ENCODE results near the gene GLIS1. TPM values are rescaled to one million over a fixed set of nuclear protein-coding genes. Genes with fewer than 3 reads are reported as not detected.

Gene GLIS1
- total RNA-seq, 2 donors from 2014 or later = 2.6 TPM; not detected in 1

- Histone ChIP-seq H3K9me3 (no peaks in the 10 kb centered on the region), H3K27me3 (replicated peaks; ENCODE audit: insufficient read depth) (no peaks in the 10 kb centered on the region), H3K4me1 (ENCODE audit: control insufficient read depth in 1 of 2, low read depth in 2 of 2) (no peaks in the 10 kb centered on the region), H3K4me3 (no peak overlapping the region), H3K36me3 (no peaks in the 10 kb centered on the region), H3K27ac (no peak overlapping the region)
- TF ChIP-seq CTCF (IDR thresholded peaks at IDR 0.05) = no peak
- ATAC-seq (ENCODE audit: insufficient number of reproducible peaks, low FRiP score, low read depth) (no peak), DNase-seq (ENCODE audit: low spot score) (no peak)
Measured at GRCh38 chr1:53572065-53572814, 166.7 kb downstream of the GLIS1 start.

GRCh38 chr1:53568540-53568939 lies 170.4 kb downstream of the GLIS1 start:
- Histone ChIP-seq H3K4me1 (ENCODE audit: control insufficient read depth in 1 of 2, low read depth in 2 of 2) (no peaks in the 10 kb centered on the region), H3K4me3 (no peak overlapping the region), H3K27me3 (replicated peaks; ENCODE audit: insufficient read depth) (no peaks in the 10 kb centered on the region), H3K9me3 (no peaks in the 10 kb centered on the region), H3K27ac (no peak overlapping the region), H3K36me3 (no peaks in the 10 kb centered on the region)
- DNase-seq (ENCODE audit: low spot score) (no peak), ATAC-seq (ENCODE audit: insufficient number of reproducible peaks, low FRiP score, low read depth) (no peak)
- no peak for TF ChIP-seq CTCF (IDR thresholded peaks at IDR 0.05)

- Histone ChIP-seq H3K4me1 (ENCODE audit: control insufficient read depth in 1 of 2, low read depth in 2 of 2) (no peaks in the 10 kb centered on the region), H3K27ac (no peak overlapping the region), H3K36me3 (no peaks in the 10 kb centered on the region), H3K4me3 (no peak overlapping the region), H3K27me3 (replicated peaks; ENCODE audit: insufficient read depth) (no peaks in the 10 kb centered on the region), H3K9me3 (no peaks in the 10 kb centered on the region)
- no peak for ATAC-seq (ENCODE audit: insufficient number of reproducible peaks, low FRiP score, low read depth)
- no peak for TF ChIP-seq CTCF (IDR thresholded peaks at IDR 0.05)
- DNase-seq (ENCODE audit: low spot score) = no peak
Measured at GRCh38 chr1:53567851-53568250, 171.1 kb downstream of the GLIS1 start.

GRCh38 chr1:53567450-53567849 lies 171.5 kb downstream of the GLIS1 start:
- DNase-seq (ENCODE audit: low spot score) = no peak

GRCh38 chr1:53563611-53564010 lies 175.4 kb downstream of the GLIS1 start:
- ATAC-seq (ENCODE audit: insufficient number of reproducible peaks, low FRiP score, low read depth) = no peak
- H3K27me3 ChIP-seq (replicated peaks; ENCODE audit: insufficient read depth) = no peaks in the 10 kb centered on the region
- H3K36me3 ChIP-seq = no peaks in the 10 kb centered on the region
- no peak for DNase-seq (ENCODE audit: low spot score)
- H3K4me1 ChIP-seq (ENCODE audit: control insufficient read depth in 1 of 2, low read depth in 2 of 2) = no peaks in the 10 kb centered on the region
- no peaks in the 10 kb centered on the region for H3K9me3 ChIP-seq
- H3K27ac ChIP-seq = no peak overlapping the region
- H3K4me3 ChIP-seq = no peak overlapping the region
- TF ChIP-seq CTCF (IDR thresholded peaks at IDR 0.05) = no peak

More at GRCh38 chr1:53567450-53567849, 171.5 kb downstream of the GLIS1 start:
- ATAC-seq (ENCODE audit: insufficient number of reproducible peaks, low FRiP score, low read depth) = no peak
- no peaks in the 10 kb centered on the region for H3K27me3 ChIP-seq (replicated peaks; ENCODE audit: insufficient read depth)
- H3K9me3 ChIP-seq = no peaks in the 10 kb centered on the region
- no peak for TF ChIP-seq CTCF (IDR thresholded peaks at IDR 0.05)
- H3K4me1 ChIP-seq (ENCODE audit: control insufficient read depth in 1 of 2, low read depth in 2 of 2) = no peaks in the 10 kb centered on the region
- H3K4me3 ChIP-seq = no peak overlapping the region
- no peak overlapping the region for H3K27ac ChIP-seq
- H3K36me3 ChIP-seq = no peaks in the 10 kb centered on the region

Data from thoracic aorta (tissue), 2 donors.